Trophoblast cell (in vitro differentiated cells and primary cell): ENCODE data around the gene PIF1.

Source experiments
- DNase-seq, 2 donors: peaks; one replicate each; pipeline ENCODE4 v3.0.0-alpha.2; 2016
- H2AFZ ChIP-seq: 2 replicates; pipeline ENCODE4 v1.6.1; 2013; ENCODE audit warnings: low read length, moderate library complexity, mild to moderate bottlenecking; ENCODE audit not compliant: insufficient read depth, poor library complexity
- H2AK5ac ChIP-seq: 2 replicates; pipeline ENCODE4 v1.6.1; 2013; ENCODE audit warnings: mild to moderate bottlenecking, low read length
- H2BK120ac ChIP-seq: 2 replicates; pipeline ENCODE4 v1.6.1; 2013; ENCODE audit warnings: low read length, mild to moderate bottlenecking, moderate library complexity; ENCODE audit not compliant: insufficient read depth, poor library complexity
- H2BK12ac ChIP-seq: 2 replicates; pipeline ENCODE4 v1.6.1; 2013; ENCODE audit warnings: mild to moderate bottlenecking, low read length, moderate library complexity
- H2BK5ac ChIP-seq: 2 replicates; pipeline ENCODE4 v1.6.1; 2013; ENCODE audit warnings: low read length, low read depth, moderate library complexity, mild to moderate bottlenecking; ENCODE audit not compliant: poor library complexity
- H3K14ac ChIP-seq: 2 replicates; pipeline ENCODE4 v1.6.1; 2013; ENCODE audit warnings: mild to moderate bottlenecking, low read length
- H3K18ac ChIP-seq: 2 replicates; pipeline ENCODE4 v1.6.1; 2013; ENCODE audit warnings: mild to moderate bottlenecking, low read length
- H3K23ac ChIP-seq: 2 replicates; pipeline ENCODE4 v1.6.1; 2013; ENCODE audit warnings: low read length
- H3K27ac ChIP-seq: 2 replicates; pipeline ENCODE4 v1.5.1; 2013; ENCODE audit warnings: low read depth, mild to moderate bottlenecking, inconsistent platforms, low read length, moderate library complexity
- H3K27me3 ChIP-seq: 2 replicates; pipeline ENCODE4 v1.6.1; 2013; ENCODE audit warnings: inconsistent platforms, mild to moderate bottlenecking, low read length, moderate library complexity; ENCODE audit not compliant: insufficient read depth
- H3K36me3 ChIP-seq, 2 experiments: 1 replicate in 1 of 2; 2 replicates in 1 of 2; pipeline ENCODE4 v1.6.1; 2013; ENCODE audit warnings: low read length in 2 of 2, mild to moderate bottlenecking in 2 of 2, moderate library complexity in 1 of 2; ENCODE audit not compliant: insufficient read depth in 2 of 2, control insufficient read depth in 1 of 2
- H3K4ac ChIP-seq: 2 replicates; pipeline ENCODE4 v1.6.1; 2013; ENCODE audit warnings: low read depth, mild to moderate bottlenecking, low read length, moderate library complexity
- H3K4me1 ChIP-seq, 2 experiments: 1 replicate in 1 of 2; 2 replicates in 1 of 2; pipeline ENCODE4 v1.6.1; 2013; ENCODE audit warnings: low read length in 2 of 2, mild to moderate bottlenecking in 2 of 2, moderate library complexity in 1 of 2; ENCODE audit not compliant: insufficient read depth in 2 of 2, control insufficient read depth in 1 of 2
- H3K4me2 ChIP-seq: 2 replicates; pipeline ENCODE4 v1.6.1; 2013; ENCODE audit warnings: inconsistent platforms, mild to moderate bottlenecking, low read length, moderate library complexity
- H3K4me3 ChIP-seq: 2 replicates; pipeline ENCODE4 v1.5.1; 2013; ENCODE audit warnings: mild to moderate bottlenecking, low read depth, low read length, inconsistent platforms
- H3K79me1 ChIP-seq: one replicate; pipeline ENCODE4 v1.6.1; 2013; ENCODE audit warnings: low read length
- H3K79me2 ChIP-seq: 2 replicates; pipeline ENCODE4 v1.6.1; 2013; ENCODE audit warnings: low read length, mild to moderate bottlenecking; ENCODE audit not compliant: control insufficient read depth, insufficient read depth, poor library complexity
- H3K9ac ChIP-seq: 2 replicates; pipeline ENCODE4 v1.6.1; 2013; ENCODE audit warnings: mild to moderate bottlenecking, low read length
- H3K9me3 ChIP-seq: 2 replicates; pipeline ENCODE4 v1.6.1; 2013; ENCODE audit warnings: low read depth, mild to moderate bottlenecking, control low read depth, inconsistent platforms, low read length; ENCODE audit not compliant: insufficient read depth
- H4K12ac ChIP-seq: 2 replicates; pipeline ENCODE4 v1.6.1; 2013; ENCODE audit warnings: low read depth, mild to moderate bottlenecking, low read length, moderate library complexity
- H4K8ac ChIP-seq: 2 replicates; pipeline ENCODE4 v1.6.1; 2013; ENCODE audit warnings: low read depth, mild to moderate bottlenecking, low read length, moderate library complexity
- H4K91ac ChIP-seq: one replicate; pipeline ENCODE4 v1.6.1; 2013; ENCODE audit warnings: low read depth, mild to moderate bottlenecking, low read length, moderate library complexity
- WGBS: extraction: QIAGEN DNeasy Blood & Tissue Kit; methylation state at CpG from one replicate; pipeline ENCODE4 v1.1.7; 2013; ENCODE audit warnings: missing lambda C conversion rate; ENCODE audit not compliant: insufficient read length, insufficient coverage; ENCODE audit errors: extremely low coverage; 5-methylcytosine and 5-hydroxymethylcytosine counted together

PIF1 gene

GRCh38 chr15:64774629-64775493 is 50.6 kb downstream of the PIF1 start:
- peak overlapping the region; percentile 94 for H3K14ac ChIP-seq
- no CpG with 5 or more reads among the region's 115 CpGs for WGBS

GRCh38 chr15:64774037-64774628 is 51.3 kb downstream of the PIF1 start:
- Histone ChIP-seq H3K79me2 (peaks cover 25% of the 10 kb centered on the region), H3K27me3 (no peaks in the 10 kb centered on the region), H3K4me2 (peak overlapping the region; percentile 85), H2BK120ac (peak overlapping the region; percentile 75), H3K27ac (peak overlapping the region; percentile 82), H4K12ac (peak overlapping the region; percentile 78), H4K8ac (peak overlapping the region; percentile 75), H3K4me3 (peak overlapping the region; percentile 18), H4K91ac (peak overlapping the region; percentile 96), H2BK5ac (peak overlapping the region; percentile 47), H2AK5ac (peak overlapping the region; percentile 70), H3K4me1 (peaks cover 17 to 25% of the 10 kb centered on the region in 2 experiments), H2AFZ (no peak overlapping the region), H3K23ac (no peak overlapping the region), H3K9ac (no peak overlapping the region), H3K9me3 (no peaks in the 10 kb centered on the region), H3K14ac (peak overlapping the region; percentile 86), H2BK12ac (peak overlapping the region; percentile 27), H3K79me1 (peaks cover 21% of the 10 kb centered on the region), H3K18ac (peak overlapping the region; percentile 17), H3K36me3 (no peaks in the 10 kb centered on the region), H3K4ac (peak overlapping the region; percentile 9)
- WGBS, result no CpG with 5 or more reads among the region's 21 CpGs
- no peak for DNase-seq

More at GRCh38 chr15:64774629-64775493, 50.6 kb downstream of the PIF1 start:
- peak in 1 of 2 donors; percentile 34 for DNase-seq
- H3K27me3 ChIP-seq, result no peaks in the 10 kb centered on the region
- H4K8ac ChIP-seq, result peak overlapping the region; percentile 95
- peak overlapping the region; percentile 54 for H2BK5ac ChIP-seq
- H2BK120ac ChIP-seq, result peak overlapping the region; percentile 52
- peak overlapping the region; percentile 81 for H3K4ac ChIP-seq
- H2AFZ ChIP-seq, result peak overlapping the region; percentile 73
- H3K79me1 ChIP-seq, result peaks cover 21% of the 10 kb centered on the region
- H3K79me2 ChIP-seq, result peaks cover 25% of the 10 kb centered on the region
- H2BK12ac ChIP-seq, result peak overlapping the region; percentile 18
- peak overlapping the region; percentile 91 for H3K4me3 ChIP-seq
- H3K27ac ChIP-seq, result peak overlapping the region; percentile 82
- H3K4me1 ChIP-seq, result peaks cover 17 to 25% of the 10 kb centered on the region in 2 experiments
- H3K23ac ChIP-seq, result no peak overlapping the region
- peak overlapping the region; percentile 70 for H2AK5ac ChIP-seq
- H4K91ac ChIP-seq, result peak overlapping the region; percentile 96
- H3K9ac ChIP-seq, result peak overlapping the region; percentile 61
- H4K12ac ChIP-seq, result peak overlapping the region; percentile 85
- peak overlapping the region; percentile 85 for H3K4me2 ChIP-seq
- H3K9me3 ChIP-seq, result no peaks in the 10 kb centered on the region
- H3K36me3 ChIP-seq, result no peaks in the 10 kb centered on the region
- H3K18ac ChIP-seq, result peak overlapping the region; percentile 95

- peaks cover 17 to 25% of the 10 kb centered on the region in 2 experiments for H3K4me1 ChIP-seq
- no peak overlapping the region for H2AFZ ChIP-seq
- peaks cover 25% of the 10 kb centered on the region for H3K79me2 ChIP-seq
- no peaks in the 10 kb centered on the region for H3K27me3 ChIP-seq
- peak overlapping the region; percentile 75 for H4K8ac ChIP-seq
- H2AK5ac ChIP-seq, result peak overlapping the region; percentile 3
- no peak overlapping the region for H3K14ac ChIP-seq
- peak overlapping the region; percentile 78 for H4K12ac ChIP-seq
- DNase-seq, result no peak
- H3K27ac ChIP-seq, result peak overlapping the region; percentile 82
- no CpG with 5 or more reads among the region's 2 CpGs for WGBS
- no peak overlapping the region for H3K23ac ChIP-seq
- no peak overlapping the region for H3K9ac ChIP-seq
- H3K9me3 ChIP-seq, result no peaks in the 10 kb centered on the region
- no peaks in the 10 kb centered on the region for H3K36me3 ChIP-seq
- H3K4ac ChIP-seq, result no peak overlapping the region
- peak overlapping the region; percentile 85 for H3K4me2 ChIP-seq
- no peak overlapping the region for H3K4me3 ChIP-seq
- no peak overlapping the region for H3K18ac ChIP-seq
- H2BK12ac ChIP-seq, result no peak overlapping the region
- H2BK5ac ChIP-seq, result peak overlapping the region; percentile 11
- no peak overlapping the region for H2BK120ac ChIP-seq
- H4K91ac ChIP-seq, result no peak overlapping the region
- peaks cover 21% of the 10 kb centered on the region for H3K79me1 ChIP-seq
These were observed 51.8 kb downstream of the PIF1 start for GRCh38 chr15:64773606-64774005.

GRCh38 chr15:64772964-64773363 is 52.5 kb downstream of the PIF1 start:
- Histone ChIP-seq H3K4me3 (no peak overlapping the region), H2AFZ (no peak overlapping the region)

More at GRCh38 chr15:64772964-64773363, 52.5 kb downstream of the PIF1 start:
- Histone ChIP-seq H3K79me2 (peaks cover 25% of the 10 kb centered on the region), H3K27me3 (no peaks in the 10 kb centered on the region), H3K9me3 (no peaks in the 10 kb centered on the region), H3K4me1 (peaks cover 17 to 25% of the 10 kb centered on the region in 2 experiments), H4K91ac (no peak overlapping the region), H3K14ac (no peak overlapping the region), H2BK120ac (no peak overlapping the region), H3K4ac (no peak overlapping the region), H4K8ac (no peak overlapping the region), H3K4me2 (no peak overlapping the region), H3K79me1 (peaks cover 21% of the 10 kb centered on the region), H3K23ac (no peak overlapping the region), H4K12ac (no peak overlapping the region), H3K9ac (no peak overlapping the region), H3K27ac (no peak overlapping the region), H2AK5ac (no peak overlapping the region), H2BK12ac (no peak overlapping the region), H3K36me3 (no peaks in the 10 kb centered on the region), H2BK5ac (no peak overlapping the region), H3K18ac (no peak overlapping the region)
- no CpG with 5 or more reads among the region's 6 CpGs for WGBS
- no peak for DNase-seq
